Sigmoid colon (tissue), 4 donors: ENCODE measurements around the gene ARHGAP1.

ENCODE experiments used
- EP300 ChIP-seq, 4 donors: sonication (generic); formaldehyde crosslinking; IDR thresholded peaks; one replicate each; pipeline ENCODE4 v1.6.1; 2017; ENCODE audit warnings: antibody characterized with exemption in 4 of 4
- POLR2AphosphoS5 ChIP-seq, 4 donors: sonication (generic); formaldehyde crosslinking; IDR thresholded peaks; one replicate each; pipeline ENCODE4 v1.6.1; 2017; ENCODE audit warnings: antibody characterized with exemption in 4 of 4
- TF ChIP-seq, protein P1 (sequence below), 4 experiments: fragments of 450-650 bp in 3 of 4; fragments of 200-600 bp in 1 of 4; IDR thresholded peaks; one replicate each; pipeline ENCODE4 v1.5.1; 2016 to 2019; ENCODE audit warnings: antibody characterized with exemption in 4 of 4, mild to moderate bottlenecking in 3 of 4, moderate library complexity in 2 of 4

DNA sequence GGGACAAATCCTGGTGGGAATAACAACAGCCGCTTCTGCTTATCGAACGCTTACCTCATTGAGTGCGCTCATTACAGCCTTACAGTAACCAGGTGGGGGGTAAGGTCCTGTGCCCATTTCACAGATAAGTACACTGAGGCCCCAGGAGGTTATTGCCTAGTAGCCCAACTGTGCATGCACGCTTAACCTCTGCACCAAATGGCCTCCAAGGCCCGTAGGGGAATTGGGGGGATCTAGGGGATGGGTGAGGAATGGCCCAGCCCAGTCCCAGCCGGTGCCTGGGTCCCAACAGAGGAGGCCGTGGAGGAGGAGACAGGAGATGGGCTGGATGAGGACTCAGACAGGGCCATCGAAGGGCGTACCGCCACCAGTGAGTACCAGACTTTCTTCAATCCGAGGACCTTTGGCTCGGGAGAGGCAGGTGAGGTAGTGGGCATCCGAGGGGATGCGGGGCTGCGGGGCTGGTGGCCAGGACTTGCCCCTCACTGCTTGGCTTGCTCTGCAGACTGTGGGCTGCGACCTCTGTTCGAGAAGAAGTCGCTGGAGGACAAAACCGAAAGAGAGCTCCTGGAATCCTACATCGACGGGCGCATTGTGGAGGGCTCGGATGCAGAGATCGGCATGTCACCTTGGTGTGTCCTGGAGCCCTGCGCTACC lies 25.9 kb upstream of the ARHGAP1 start:
- TF ChIP-seq, protein P1, sequence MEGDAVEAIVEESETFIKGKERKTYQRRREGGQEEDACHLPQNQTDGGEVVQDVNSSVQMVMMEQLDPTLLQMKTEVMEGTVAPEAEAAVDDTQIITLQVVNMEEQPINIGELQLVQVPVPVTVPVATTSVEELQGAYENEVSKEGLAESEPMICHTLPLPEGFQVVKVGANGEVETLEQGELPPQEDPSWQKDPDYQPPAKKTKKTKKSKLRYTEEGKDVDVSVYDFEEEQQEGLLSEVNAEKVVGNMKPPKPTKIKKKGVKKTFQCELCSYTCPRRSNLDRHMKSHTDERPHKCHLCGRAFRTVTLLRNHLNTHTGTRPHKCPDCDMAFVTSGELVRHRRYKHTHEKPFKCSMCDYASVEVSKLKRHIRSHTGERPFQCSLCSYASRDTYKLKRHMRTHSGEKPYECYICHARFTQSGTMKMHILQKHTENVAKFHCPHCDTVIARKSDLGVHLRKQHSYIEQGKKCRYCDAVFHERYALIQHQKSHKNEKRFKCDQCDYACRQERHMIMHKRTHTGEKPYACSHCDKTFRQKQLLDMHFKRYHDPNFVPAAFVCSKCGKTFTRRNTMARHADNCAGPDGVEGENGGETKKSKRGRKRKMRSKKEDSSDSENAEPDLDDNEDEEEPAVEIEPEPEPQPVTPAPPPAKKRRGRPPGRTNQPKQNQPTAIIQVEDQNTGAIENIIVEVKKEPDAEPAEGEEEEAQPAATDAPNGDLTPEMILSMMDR (IDR thresholded peaks at IDR 0.05) = no peak
- TF ChIP-seq POLR2AphosphoS5 (IDR thresholded peaks at IDR 0.05) (no peak), EP300 (IDR thresholded peaks at IDR 0.05) (no peak)
